BLaER1 treated with 17β-estradiol and CSF1 and Interleukin-3, amounts not matched to agents 10 nM and 100 nM (cell line): Measurements from ENCODE around the gene LIN28B.

ENCODE experiments used
- H3K27ac ChIP-seq, 11 experiments: shearing (Covaris generic); formaldehyde crosslinking; 2 replicates each; pipeline ENCODE4 v1.8.1; 2022
- H3K27me3 ChIP-seq, 11 experiments: shearing (Covaris generic); formaldehyde crosslinking; 2 replicates each; pipeline ENCODE4 v1.8.1; 2022
- H3K36me3 ChIP-seq, 11 experiments: shearing (Covaris generic); formaldehyde crosslinking; 2 replicates each; pipeline ENCODE4 v1.8.1; 2022
- H3K4me1 ChIP-seq, 10 experiments: shearing (Covaris generic); formaldehyde crosslinking; 2 replicates each; pipeline ENCODE4 v1.8.1; 2022
- H3K4me2 ChIP-seq, 11 experiments: shearing (Covaris generic); formaldehyde crosslinking; 2 replicates each; pipeline ENCODE4 v1.8.1; 2022
- H3K4me3 ChIP-seq, 10 experiments: shearing (Covaris generic); formaldehyde crosslinking; 2 replicates each; pipeline ENCODE4 v1.8.1; 2022
- H3K9ac ChIP-seq, 11 experiments: shearing (Covaris generic); formaldehyde crosslinking; 2 replicates each; pipeline ENCODE4 v1.8.1; 2022
- H3K9me3 ChIP-seq, 11 experiments: shearing (Covaris generic); formaldehyde crosslinking; replicated peaks in 1 of 11; 2 replicates each; pipeline ENCODE4 v1.8.1; 2022
- H4K20me1 ChIP-seq, 11 experiments: shearing (Covaris generic); formaldehyde crosslinking; 2 replicates each; pipeline ENCODE4 v1.8.1; 2022
- Cebpa-rat ChIP-seq, 11 experiments: shearing (Covaris generic); IDR thresholded peaks; 2 replicates each; pipeline ENCODE4 v1.8.1; 2022

LIN28B gene

GRCh38 chr6:105108631-105109262 is 151.8 kb downstream of the LIN28B start:
- TF ChIP-seq Cebpa-rat (IDR thresholded peaks at IDR 0.05), result no peak
- Histone ChIP-seq H3K27me3 (no peaks in the 10 kb centered on the region), H3K27ac (no peak overlapping the region), H3K4me1 (no peaks in the 10 kb centered on the region), H3K4me3 (no peak overlapping the region), H3K9ac (no peak overlapping the region), H3K36me3 (peaks cover 0 to 55% (median 0%) of the 10 kb centered on the region in 11 experiments; a peak in 8 of 22 replicates), H4K20me1 (no peaks in the 10 kb centered on the region; a peak in 1 of 22 replicates), H3K4me2 (no peak overlapping the region), H3K9me3 (no peaks in the 10 kb centered on the region)

- Histone ChIP-seq H3K4me3 (no peak overlapping the region), H3K9me3 (no peaks in the 10 kb centered on the region), H3K27ac (no peak overlapping the region), H3K36me3 (peaks cover 0 to 62% (median 1%) of the 10 kb centered on the region in 11 experiments; a peak in 9 of 22 replicates), H3K27me3 (no peaks in the 10 kb centered on the region), H3K4me1 (no peaks in the 10 kb centered on the region), H3K4me2 (no peak overlapping the region), H4K20me1 (no peaks in the 10 kb centered on the region), H3K9ac (no peak overlapping the region)
- TF ChIP-seq Cebpa-rat (IDR thresholded peaks at IDR 0.05), result no peak
Measured at GRCh38 chr6:105109955-105110895, 153.3 kb downstream of the LIN28B start.

- Histone ChIP-seq H4K20me1 (no peaks in the 10 kb centered on the region), H3K36me3 (peaks cover 0 to 67% (median 6%) of the 10 kb centered on the region in 11 experiments; a peak in 9 of 22 replicates), H3K27ac (no peak overlapping the region), H3K9me3 (no peaks in the 10 kb centered on the region), H3K27me3 (no peaks in the 10 kb centered on the region), H3K9ac (no peak overlapping the region), H3K4me2 (no peak overlapping the region), H3K4me3 (no peak overlapping the region), H3K4me1 (no peaks in the 10 kb centered on the region)
- no peak for TF ChIP-seq Cebpa-rat (IDR thresholded peaks at IDR 0.05)
Measured at GRCh38 chr6:105111105-105111504, 154.2 kb downstream of the LIN28B start.

- Histone ChIP-seq H4K20me1 (no peaks in the 10 kb centered on the region), H3K9me3 (no peaks in the 10 kb centered on the region), H3K27me3 (no peaks in the 10 kb centered on the region), H3K4me3 (no peak overlapping the region), H3K9ac (no peak overlapping the region), H3K4me1 (no peaks in the 10 kb centered on the region), H3K4me2 (no peak overlapping the region), H3K27ac (no peak overlapping the region), H3K36me3 (peaks cover 0 to 68% (median 6%) of the 10 kb centered on the region in 11 experiments; a peak in 9 of 22 replicates)
- no peak for TF ChIP-seq Cebpa-rat (IDR thresholded peaks at IDR 0.05)
Measured at GRCh38 chr6:105111871-105112270, 155.0 kb downstream of the LIN28B start.

- Histone ChIP-seq H3K4me1 (no peaks in the 10 kb centered on the region), H4K20me1 (no peaks in the 10 kb centered on the region), H3K4me3 (no peak overlapping the region), H3K27ac (no peak overlapping the region), H3K27me3 (no peaks in the 10 kb centered on the region), H3K36me3 (peaks cover 0 to 75% (median 6%) of the 10 kb centered on the region in 11 experiments; a peak in 10 of 22 replicates), H3K9ac (no peak overlapping the region), H3K9me3 (no peaks in the 10 kb centered on the region), H3K4me2 (no peak overlapping the region)
- TF ChIP-seq Cebpa-rat (IDR thresholded peaks at IDR 0.05), result no peak
Measured at GRCh38 chr6:105112577-105112976, 155.7 kb downstream of the LIN28B start.

GRCh38 chr6:105113422-105113821 is 156.5 kb downstream of the LIN28B start:
- no peaks in the 10 kb centered on the region for H3K9me3 ChIP-seq
- no peaks in the 10 kb centered on the region for H3K4me1 ChIP-seq
- no peak overlapping the region for H3K27ac ChIP-seq
- no peaks in the 10 kb centered on the region for H4K20me1 ChIP-seq
- no peak overlapping the region for H3K4me2 ChIP-seq
- no peak overlapping the region for H3K9ac ChIP-seq
- H3K4me3 ChIP-seq, result no peak overlapping the region
- no peak for TF ChIP-seq Cebpa-rat (IDR thresholded peaks at IDR 0.05)
- peaks cover 0 to 76% (median 6%) of the 10 kb centered on the region in 11 experiments; a peak in 10 of 22 replicates for H3K36me3 ChIP-seq
- no peaks in the 10 kb centered on the region for H3K27me3 ChIP-seq

- no peak for TF ChIP-seq Cebpa-rat (IDR thresholded peaks at IDR 0.05)
- H3K27ac ChIP-seq, result no peak overlapping the region
Measured at GRCh38 chr6:105116150-105116549, 159.2 kb downstream of the LIN28B start.

GRCh38 chr6:105120570-105120969 is 163.7 kb downstream of the LIN28B start:
- H3K27me3 ChIP-seq, result no peaks in the 10 kb centered on the region
- no peak overlapping the region for H3K27ac ChIP-seq
- no peak overlapping the region for H3K9ac ChIP-seq
- TF ChIP-seq Cebpa-rat (IDR thresholded peaks at IDR 0.05), result no peak
- H3K4me1 ChIP-seq, result no peaks in the 10 kb centered on the region
- H3K9me3 ChIP-seq, result no peaks in the 10 kb centered on the region
- H4K20me1 ChIP-seq, result no peaks in the 10 kb centered on the region
- H3K36me3 ChIP-seq, result peaks cover 0 to 78% (median 1%) of the 10 kb centered on the region in 11 experiments; a peak in 10 of 22 replicates
- H3K4me3 ChIP-seq, result no peak overlapping the region
- H3K4me2 ChIP-seq, result no peak overlapping the region

More at GRCh38 chr6:105116150-105116549, 159.2 kb downstream of the LIN28B start:
- Histone ChIP-seq H4K20me1 (no peaks in the 10 kb centered on the region), H3K4me3 (no peak overlapping the region), H3K9me3 (no peaks in the 10 kb centered on the region), H3K4me2 (no peak overlapping the region), H3K27me3 (no peaks in the 10 kb centered on the region), H3K9ac (no peak overlapping the region), H3K36me3 (peaks cover 0 to 75% (median 6%) of the 10 kb centered on the region in 11 experiments; a peak in 10 of 22 replicates), H3K4me1 (no peaks in the 10 kb centered on the region)

- H3K4me2 ChIP-seq, result no peak overlapping the region
- no peaks in the 10 kb centered on the region for H3K9me3 ChIP-seq
- no peak for TF ChIP-seq Cebpa-rat (IDR thresholded peaks at IDR 0.05)
- no peak overlapping the region for H3K4me3 ChIP-seq
- no peaks in the 10 kb centered on the region for H3K4me1 ChIP-seq
- H4K20me1 ChIP-seq, result no peaks in the 10 kb centered on the region; a peak in 1 of 22 replicates
- H3K27me3 ChIP-seq, result no peaks in the 10 kb centered on the region
- peaks cover 0 to 74% (median 0%) of the 10 kb centered on the region in 11 experiments; a peak in 7 of 22 replicates for H3K36me3 ChIP-seq
- no peak overlapping the region for H3K27ac ChIP-seq
- no peak overlapping the region for H3K9ac ChIP-seq
Measured at GRCh38 chr6:105121981-105122380, 165.1 kb downstream of the LIN28B start.
